Measurements from ENCODE around the gene ZNF664.

Gene ZNF664

GRCh38 chr12:123960029-123960735, 12.8 kb upstream of the ZNF664 start:
- DNase-seq = no peak

- no peak for DNase-seq
Measured at GRCh38 chr12:123960856-123961255, 12.2 kb upstream of the ZNF664 start.

- no peak for DNase-seq
Measured at GRCh38 chr12:123961585-123962345, 11.2 kb upstream of the ZNF664 start.

- DNase-seq = no peak
Measured at GRCh38 chr12:123962513-123962912, 10.5 kb upstream of the ZNF664 start.

GRCh38 chr12:123963821-123964220, 9.2 kb upstream of the ZNF664 start:
- DNase-seq = no peak

GRCh38 chr12:123965382-123965781, 7.6 kb upstream of the ZNF664 start:
- DNase-seq = no peak

- no peak for DNase-seq
Measured at GRCh38 chr12:123966596-123966995, 6.4 kb upstream of the ZNF664 start.

GRCh38 chr12:123967121-123967586, 5.9 kb upstream of the ZNF664 start:
- no peak for DNase-seq

GRCh38 chr12:123971449-123971769, 1.6 kb upstream of the ZNF664 start:
- no peak for DNase-seq

GRCh38 chr12:123971770-123972456, 1.1 kb upstream of the ZNF664 start:
- DNase-seq = no peak

- DNase-seq = no peak
Measured at GRCh38 chr12:123973552-123974341, 732 bp downstream of the ZNF664 start.

GRCh38 chr12:123976227-123976826, 3.3 kb downstream of the ZNF664 start:
- DNase-seq = no peak

- no peak for DNase-seq
Measured at GRCh38 chr12:123979566-123979965, 6.6 kb downstream of the ZNF664 start.

GRCh38 chr12:123982269-123982668, 9.3 kb downstream of the ZNF664 start:
- no peak for DNase-seq

GRCh38 chr12:123983822-123984485, 10.9 kb downstream of the ZNF664 start:
- DNase-seq = no peak

GRCh38 chr12:123984903-123985302, 11.9 kb downstream of the ZNF664 start:
- no peak for DNase-seq

- no peak for DNase-seq
Measured at GRCh38 chr12:123986374-123986965, 13.5 kb downstream of the ZNF664 start.

- no peak for DNase-seq
Measured at GRCh38 chr12:123987022-123987421, 14.0 kb downstream of the ZNF664 start.

GRCh38 chr12:123989168-123989567, 16.2 kb downstream of the ZNF664 start:
- DNase-seq = no peak

GRCh38 chr12:123989753-123990152, 16.7 kb downstream of the ZNF664 start:
- no peak for DNase-seq

- DNase-seq = no peak
Measured at GRCh38 chr12:123990511-123990910, 17.5 kb downstream of the ZNF664 start.

All from NCI-H446 treated with DMSO at 0.1 percent for 48 hours (cell line).